SK-N-SH (cell line): ENCODE measurements around the gene BRWD1.

Experiments used
- FOXM1 ChIP-seq: IDR thresholded peaks from 2 replicates; pipeline ENCODE4 v1.4.0; 2012; ENCODE audit warnings: low read depth, mild to moderate bottlenecking
- POLR2AphosphoS5 ChIP-seq: IDR thresholded peaks from 2 replicates; pipeline ENCODE4 v1.6.1; 2012; ENCODE audit warnings: low read depth, low read length
- SIN3A ChIP-seq: IDR thresholded peaks from 2 replicates; pipeline ENCODE4 v1.6.1; 2012; ENCODE audit warnings: low read depth, mild to moderate bottlenecking, low read length, moderate library complexity, borderline replicate concordance
- TAF1 ChIP-seq: IDR thresholded peaks from 2 replicates; pipeline ENCODE4 v1.6.1; 2012; ENCODE audit warnings: low read depth, mild to moderate bottlenecking, low read length, moderate library complexity, borderline replicate concordance
- TF ChIP-seq, protein P1 (sequence below): fragments of 200-600 bp; sonication (generic); IDR thresholded peaks from 2 replicates; pipeline ENCODE4 v1.6.1; 2017; ENCODE audit warnings: antibody characterized with exemption, mild to moderate bottlenecking, moderate library complexity
- TF ChIP-seq, protein P2 (sequence below): IDR thresholded peaks from 2 replicates; pipeline ENCODE4 v1.4.0; 2012; ENCODE audit warnings: low read depth, borderline replicate concordance
- TF ChIP-seq, protein P3 (sequence below): fragments of 150-350 bp; IDR thresholded peaks from 2 replicates; pipeline ENCODE4 v1.6.1; 2017; ENCODE audit warnings: antibody characterized with exemption, low read length, low read depth, borderline replicate concordance

DNA sequence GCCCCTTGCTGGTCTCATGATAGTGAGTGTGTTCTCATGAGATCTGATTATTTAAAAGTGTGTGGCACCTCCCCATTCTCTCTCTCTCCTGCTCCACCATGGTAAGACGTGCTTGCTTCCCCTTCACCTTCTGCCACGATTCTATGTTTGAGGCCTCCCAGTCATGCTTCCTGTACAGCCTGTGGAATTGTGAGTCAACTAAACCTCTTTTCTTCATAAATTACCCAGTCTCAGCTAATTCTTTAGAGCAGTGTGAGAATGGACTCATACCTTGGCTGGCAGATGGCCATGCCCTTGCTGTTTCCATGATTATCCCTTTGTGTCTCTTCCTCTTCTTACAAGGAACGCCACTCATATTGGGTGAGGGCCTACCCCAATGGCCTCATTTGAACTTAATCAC is 170.5 kb downstream of the BRWD1 start:
- TF ChIP-seq, protein P1, sequence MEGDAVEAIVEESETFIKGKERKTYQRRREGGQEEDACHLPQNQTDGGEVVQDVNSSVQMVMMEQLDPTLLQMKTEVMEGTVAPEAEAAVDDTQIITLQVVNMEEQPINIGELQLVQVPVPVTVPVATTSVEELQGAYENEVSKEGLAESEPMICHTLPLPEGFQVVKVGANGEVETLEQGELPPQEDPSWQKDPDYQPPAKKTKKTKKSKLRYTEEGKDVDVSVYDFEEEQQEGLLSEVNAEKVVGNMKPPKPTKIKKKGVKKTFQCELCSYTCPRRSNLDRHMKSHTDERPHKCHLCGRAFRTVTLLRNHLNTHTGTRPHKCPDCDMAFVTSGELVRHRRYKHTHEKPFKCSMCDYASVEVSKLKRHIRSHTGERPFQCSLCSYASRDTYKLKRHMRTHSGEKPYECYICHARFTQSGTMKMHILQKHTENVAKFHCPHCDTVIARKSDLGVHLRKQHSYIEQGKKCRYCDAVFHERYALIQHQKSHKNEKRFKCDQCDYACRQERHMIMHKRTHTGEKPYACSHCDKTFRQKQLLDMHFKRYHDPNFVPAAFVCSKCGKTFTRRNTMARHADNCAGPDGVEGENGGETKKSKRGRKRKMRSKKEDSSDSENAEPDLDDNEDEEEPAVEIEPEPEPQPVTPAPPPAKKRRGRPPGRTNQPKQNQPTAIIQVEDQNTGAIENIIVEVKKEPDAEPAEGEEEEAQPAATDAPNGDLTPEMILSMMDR = no peak
- no peak for TF ChIP-seq SIN3A
- no peak for TF ChIP-seq FOXM1
- TF ChIP-seq TAF1 = no peak
- TF ChIP-seq POLR2AphosphoS5 = no peak
- TF ChIP-seq, protein P2, sequence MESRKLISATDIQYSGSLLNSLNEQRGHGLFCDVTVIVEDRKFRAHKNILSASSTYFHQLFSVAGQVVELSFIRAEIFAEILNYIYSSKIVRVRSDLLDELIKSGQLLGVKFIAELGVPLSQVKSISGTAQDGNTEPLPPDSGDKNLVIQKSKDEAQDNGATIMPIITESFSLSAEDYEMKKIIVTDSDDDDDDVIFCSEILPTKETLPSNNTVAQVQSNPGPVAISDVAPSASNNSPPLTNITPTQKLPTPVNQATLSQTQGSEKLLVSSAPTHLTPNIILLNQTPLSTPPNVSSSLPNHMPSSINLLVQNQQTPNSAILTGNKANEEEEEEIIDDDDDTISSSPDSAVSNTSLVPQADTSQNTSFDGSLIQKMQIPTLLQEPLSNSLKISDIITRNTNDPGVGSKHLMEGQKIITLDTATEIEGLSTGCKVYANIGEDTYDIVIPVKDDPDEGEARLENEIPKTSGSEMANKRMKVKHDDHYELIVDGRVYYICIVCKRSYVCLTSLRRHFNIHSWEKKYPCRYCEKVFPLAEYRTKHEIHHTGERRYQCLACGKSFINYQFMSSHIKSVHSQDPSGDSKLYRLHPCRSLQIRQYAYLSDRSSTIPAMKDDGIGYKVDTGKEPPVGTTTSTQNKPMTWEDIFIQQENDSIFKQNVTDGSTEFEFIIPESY = no peak
- TF ChIP-seq, protein P3, sequence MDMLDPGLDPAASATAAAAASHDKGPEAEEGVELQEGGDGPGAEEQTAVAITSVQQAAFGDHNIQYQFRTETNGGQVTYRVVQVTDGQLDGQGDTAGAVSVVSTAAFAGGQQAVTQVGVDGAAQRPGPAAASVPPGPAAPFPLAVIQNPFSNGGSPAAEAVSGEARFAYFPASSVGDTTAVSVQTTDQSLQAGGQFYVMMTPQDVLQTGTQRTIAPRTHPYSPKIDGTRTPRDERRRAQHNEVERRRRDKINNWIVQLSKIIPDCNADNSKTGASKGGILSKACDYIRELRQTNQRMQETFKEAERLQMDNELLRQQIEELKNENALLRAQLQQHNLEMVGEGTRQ = no peak
